ENCODE data around the gene PPP1R8.

- no peak for TF ChIP-seq CTCF (IDR thresholded peaks at IDR 0.05; ENCODE audit: low read depth, low read length)
- TF ChIP-seq EZH2phosphoT487 (IDR thresholded peaks at IDR 0.05; ENCODE audit: low read depth) = no peak
Observed at GRCh38 chr1:27809883-27810282, 20.7 kb upstream of the PPP1R8 start.

Measured in OCI-LY3 (cell line).